Endothelial cell of umbilical vein (primary cell): Measurements from ENCODE around the gene FBXO30.

Source experiments
- CTCF ChIP-seq, 2 donors: IDR thresholded peaks; 1 replicate in 1 of 2; 2 replicates in 1 of 2; pipeline ENCODE4 v1.5.1; 2011; ENCODE audit warnings: low read length in 2 of 2, mild to moderate bottlenecking in 2 of 2, moderate library complexity in 2 of 2, control low read depth in 1 of 2, inconsistent platforms in 1 of 2, low read depth in 1 of 2; ENCODE audit not compliant: insufficient read depth in 1 of 2; ENCODE audit errors: extremely low read depth in 1 of 2
- EZH2 ChIP-seq: IDR thresholded peaks from 2 replicates; pipeline ENCODE4 v1.6.1; 2012; ENCODE audit warnings: borderline replicate concordance, low read depth, mild to moderate bottlenecking, moderate library complexity, low read length, inconsistent platforms; ENCODE audit not compliant: severe bottlenecking
- FOS ChIP-seq: IDR thresholded peaks from 2 replicates; pipeline ENCODE4 v1.6.1; 2011; ENCODE audit warnings: mild to moderate bottlenecking, low read length, moderate library complexity, borderline replicate concordance; ENCODE audit not compliant: insufficient read depth
- JUN ChIP-seq: IDR thresholded peaks from 2 replicates; pipeline ENCODE4 v1.6.1; 2011; ENCODE audit warnings: borderline replicate concordance, low read depth; ENCODE audit not compliant: insufficient read length, insufficient read depth
- MAX ChIP-seq: IDR thresholded peaks from 2 replicates; pipeline ENCODE4 v1.6.1; 2011; ENCODE audit not compliant: insufficient read depth, insufficient read length
- MYC ChIP-seq: IDR thresholded peaks from one replicate; pipeline ENCODE4 v1.6.1; 2011; ENCODE audit warnings: mild to moderate bottlenecking, low read depth, low read length
- POLR2A ChIP-seq: IDR thresholded peaks from 2 replicates; pipeline ENCODE4 v1.6.1; 2012; ENCODE audit warnings: low read depth, mild to moderate bottlenecking, control low read depth, low read length
- POLR2AphosphoS5 ChIP-seq: IDR thresholded peaks from 2 replicates; pipeline ENCODE4 v1.6.1; 2012; ENCODE audit warnings: low read depth, mild to moderate bottlenecking, control low read depth, low read length, moderate library complexity; ENCODE audit not compliant: insufficient read depth

- TF ChIP-seq MAX (no peak), CTCF (IDR thresholded peaks at IDR 0.05; ENCODE audit: extremely low read depth in 1 of 2, insufficient read depth in 1 of 2, low read depth in 1 of 2, low read length in 2 of 2) (no peak), EZH2 (no peak), POLR2A (no peak), FOS (no peak), MYC (no peak), JUN (no peak), POLR2AphosphoS5 (no peak)
These were observed 12.5 kb downstream of the FBXO30 start for GRCh38 chr6:145802141-145802540.
